GM23248 (cell line): Measurements from ENCODE around the gene RPL15.

Experiments used
- EZH2 ChIP-seq: fragments of 200-600 bp; sonication (generic); IDR thresholded peaks from 2 replicates; pipeline ENCODE4 v1.6.1; 2018; ENCODE audit warnings: antibody characterized with exemption, mild to moderate bottlenecking; ENCODE audit not compliant: insufficient read depth, poor library complexity, severe bottlenecking
- EZH2phosphoT487 ChIP-seq: fragments of 200-600 bp; sonication (generic); IDR thresholded peaks from 2 replicates; pipeline ENCODE4 v1.6.1; 2018; ENCODE audit warnings: antibody characterized with exemption, moderate library complexity, mild to moderate bottlenecking, low read depth; ENCODE audit not compliant: insufficient read depth

DNA sequence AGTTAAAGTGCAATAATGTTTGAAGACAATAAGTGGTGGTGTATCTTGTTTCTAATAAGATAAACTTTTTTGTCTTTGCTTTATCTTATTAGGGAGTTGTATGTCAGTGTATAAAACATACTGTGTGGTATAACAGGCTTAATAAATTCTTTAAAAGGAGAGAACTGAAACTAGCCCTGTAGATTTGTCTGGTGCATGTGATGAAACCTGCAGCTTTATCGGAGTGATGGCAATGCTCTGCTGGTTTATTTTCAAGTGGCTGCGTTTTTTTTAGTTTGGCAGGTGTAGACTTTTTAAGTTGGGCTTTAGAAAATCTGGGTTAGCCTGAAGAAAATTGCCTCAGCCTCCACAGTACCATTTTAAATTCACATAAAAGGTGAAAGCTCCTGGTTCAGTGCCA is 2.7 kb downstream of the RPL15 start:
- no peak for TF ChIP-seq EZH2
- TF ChIP-seq EZH2phosphoT487 = no peak
